Measurements from ENCODE around the gene TFAP2C. TPM values are rescaled to one million over a fixed set of nuclear protein-coding genes. Genes with fewer than 3 reads are reported as not detected.

Gene TFAP2C
- polyA plus RNA-seq, 1 experiment = 0.07 TPM

DNA sequence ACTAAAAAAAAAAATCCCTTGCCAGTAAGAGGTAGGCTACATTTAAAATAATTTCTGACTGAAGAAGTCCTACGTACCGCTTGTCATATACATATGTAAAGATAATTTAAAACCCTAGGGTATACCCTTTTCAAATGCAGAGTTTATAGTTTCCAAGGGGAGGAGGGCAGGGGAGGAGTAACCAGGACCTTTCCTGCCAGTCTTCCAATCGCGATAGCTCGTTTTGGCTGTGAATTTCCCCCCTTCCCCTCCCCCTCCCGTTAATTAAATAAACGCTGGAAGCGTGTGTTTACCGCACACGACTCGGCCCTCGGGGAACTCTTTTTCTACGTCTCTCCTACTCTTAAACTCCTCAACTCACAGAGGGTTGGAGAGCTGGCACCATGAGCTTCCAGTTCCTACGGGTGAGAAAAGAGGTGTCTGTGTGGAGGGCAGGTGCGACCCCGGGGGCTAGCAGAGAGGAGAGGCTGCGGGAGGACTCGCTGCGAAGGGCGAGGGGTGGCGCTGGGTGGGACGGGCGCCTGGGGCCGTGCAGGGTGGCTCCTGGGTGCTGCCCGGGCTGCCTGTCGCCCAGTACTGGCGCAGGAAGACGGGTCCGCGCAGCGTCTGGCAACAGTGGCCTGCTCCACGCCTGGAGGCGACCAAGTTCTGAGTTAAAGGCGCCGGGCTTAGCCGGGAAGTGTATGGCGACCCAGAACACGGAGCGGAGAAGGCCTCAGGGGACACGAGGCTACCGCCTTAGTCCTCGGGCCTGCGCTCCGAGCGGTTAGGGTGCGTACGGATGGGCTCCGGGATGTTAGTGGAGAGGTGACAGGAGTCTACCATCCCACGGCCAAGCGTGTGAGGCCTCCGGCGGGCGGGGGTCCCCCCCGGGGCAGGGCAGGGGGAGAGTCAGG lies 4.1 kb upstream of the TFAP2C start:
- ChIA-PET CTCF (no interaction called here), POLR2A (interaction anchor here (0.7 kb wide), 1 partner anchor 370 kb away, joined by 3 read pairs; no protein-coding TSS in a partner anchor)
- no peak overlapping the region for H3K27ac ChIP-seq (ENCODE audit: low read depth, low read length)
- H3K4me3 ChIP-seq (ENCODE audit: low read depth, low read length) = no peak overlapping the region
- TF ChIP-seq, protein P1, sequence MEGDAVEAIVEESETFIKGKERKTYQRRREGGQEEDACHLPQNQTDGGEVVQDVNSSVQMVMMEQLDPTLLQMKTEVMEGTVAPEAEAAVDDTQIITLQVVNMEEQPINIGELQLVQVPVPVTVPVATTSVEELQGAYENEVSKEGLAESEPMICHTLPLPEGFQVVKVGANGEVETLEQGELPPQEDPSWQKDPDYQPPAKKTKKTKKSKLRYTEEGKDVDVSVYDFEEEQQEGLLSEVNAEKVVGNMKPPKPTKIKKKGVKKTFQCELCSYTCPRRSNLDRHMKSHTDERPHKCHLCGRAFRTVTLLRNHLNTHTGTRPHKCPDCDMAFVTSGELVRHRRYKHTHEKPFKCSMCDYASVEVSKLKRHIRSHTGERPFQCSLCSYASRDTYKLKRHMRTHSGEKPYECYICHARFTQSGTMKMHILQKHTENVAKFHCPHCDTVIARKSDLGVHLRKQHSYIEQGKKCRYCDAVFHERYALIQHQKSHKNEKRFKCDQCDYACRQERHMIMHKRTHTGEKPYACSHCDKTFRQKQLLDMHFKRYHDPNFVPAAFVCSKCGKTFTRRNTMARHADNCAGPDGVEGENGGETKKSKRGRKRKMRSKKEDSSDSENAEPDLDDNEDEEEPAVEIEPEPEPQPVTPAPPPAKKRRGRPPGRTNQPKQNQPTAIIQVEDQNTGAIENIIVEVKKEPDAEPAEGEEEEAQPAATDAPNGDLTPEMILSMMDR (IDR thresholded peaks at IDR 0.05; ENCODE audit: low read depth, low read length) = no peak
- H3K9me3 ChIP-seq (ENCODE audit: control insufficient read depth, insufficient read depth, low read length) = peaks cover 7% of the 10 kb centered on the region; the same call in 1 of the 2 replicates
- peaks cover 54% of the 10 kb centered on the region for H3K27me3 ChIP-seq (ENCODE audit: control insufficient read depth, insufficient read depth, low read length)
- no peak for DNase-seq (ENCODE audit: low read depth, low spot score)

DNA sequence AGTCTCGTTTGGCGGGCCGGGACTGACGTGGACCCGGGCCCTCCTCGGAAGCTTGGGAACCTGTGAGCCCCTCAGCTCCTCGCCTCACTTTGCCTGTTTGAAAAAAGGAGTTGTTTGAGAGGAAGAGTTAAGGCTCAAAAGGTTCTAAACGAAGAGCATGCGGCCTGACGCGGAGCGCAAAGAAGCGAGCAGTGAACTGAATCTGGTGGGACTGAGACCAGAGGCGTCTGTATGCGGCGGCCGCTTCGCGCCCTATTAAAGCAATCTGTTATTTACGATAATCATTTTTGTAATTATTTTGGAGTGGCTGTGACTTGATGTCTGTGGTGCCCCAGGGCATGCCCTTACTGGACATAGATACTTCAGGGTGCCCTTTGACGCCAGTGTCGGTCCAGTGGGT lies 3.3 kb upstream of the TFAP2C start:
- Histone ChIP-seq H3K27me3 (ENCODE audit: control insufficient read depth, insufficient read depth, low read length) (peaks cover 62% of the 10 kb centered on the region), H3K27ac (ENCODE audit: low read depth, low read length) (no peak overlapping the region), H3K4me3 (ENCODE audit: low read depth, low read length) (no peak overlapping the region), H3K9me3 (ENCODE audit: control insufficient read depth, insufficient read depth, low read length) (peaks cover 9% of the 10 kb centered on the region; the same call in 1 of the 2 replicates)
- no peak for DNase-seq (ENCODE audit: low read depth, low spot score)
- POLR2A ChIA-PET = no interaction called here
- TF ChIP-seq, protein P1 (IDR thresholded peaks at IDR 0.05; ENCODE audit: low read depth, low read length) = no peak
- CTCF ChIA-PET = no interaction called here

DNA sequence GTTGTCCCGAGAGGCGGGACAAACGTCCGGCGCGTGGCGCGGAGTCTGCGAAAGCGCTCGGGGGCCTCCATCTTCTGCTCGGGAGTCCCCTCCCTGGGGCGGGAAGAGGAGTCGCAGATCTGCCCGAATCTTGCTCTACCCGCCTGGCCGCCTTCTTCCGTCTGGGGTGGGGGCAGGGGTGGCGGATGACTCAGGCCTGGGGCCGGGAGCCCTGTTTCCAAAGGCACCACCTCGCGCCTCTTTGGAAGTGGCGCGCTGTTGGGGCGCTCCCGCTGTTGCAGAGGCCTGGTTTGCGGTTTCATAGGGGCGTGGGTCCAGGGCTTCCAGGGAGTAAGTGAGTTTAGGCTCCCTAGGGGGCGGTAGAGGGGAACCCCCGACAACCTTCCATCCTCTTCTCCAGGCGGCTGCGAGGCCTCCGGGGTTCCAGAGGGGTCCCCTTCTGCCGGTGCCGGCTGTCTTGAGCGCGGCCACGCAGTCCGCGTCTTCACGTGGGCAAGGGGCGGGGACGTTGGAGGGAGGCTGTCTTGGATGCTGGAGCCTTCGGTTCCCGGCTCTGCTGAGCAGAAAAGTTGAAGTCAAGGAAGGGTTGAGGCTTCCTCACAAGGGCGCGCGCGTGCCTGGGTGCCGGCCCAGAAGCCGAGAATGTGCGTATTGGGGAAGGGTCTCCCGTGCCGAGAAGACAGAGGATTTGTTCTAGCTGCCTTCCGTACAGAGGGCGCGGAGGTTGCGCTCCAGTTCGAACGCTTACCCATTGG lies 2.6 kb upstream of the TFAP2C start:
- Histone ChIP-seq H3K9me3 (ENCODE audit: control insufficient read depth, insufficient read depth, low read length) (peaks cover 12% of the 10 kb centered on the region; the same call in 1 of the 2 replicates), H3K4me3 (ENCODE audit: low read depth, low read length) (no peak overlapping the region), H3K27me3 (ENCODE audit: control insufficient read depth, insufficient read depth, low read length) (peaks cover 68% of the 10 kb centered on the region), H3K27ac (ENCODE audit: low read depth, low read length) (no peak overlapping the region)
- DNase-seq (ENCODE audit: low read depth, low spot score) = no peak
- CTCF ChIA-PET = no interaction called here
- TF ChIP-seq, protein P1 (IDR thresholded peaks at IDR 0.05; ENCODE audit: low read depth, low read length) = peak; percentile 12; the same call in 1 of the 2 replicates
- POLR2A ChIA-PET = no interaction called here

DNA sequence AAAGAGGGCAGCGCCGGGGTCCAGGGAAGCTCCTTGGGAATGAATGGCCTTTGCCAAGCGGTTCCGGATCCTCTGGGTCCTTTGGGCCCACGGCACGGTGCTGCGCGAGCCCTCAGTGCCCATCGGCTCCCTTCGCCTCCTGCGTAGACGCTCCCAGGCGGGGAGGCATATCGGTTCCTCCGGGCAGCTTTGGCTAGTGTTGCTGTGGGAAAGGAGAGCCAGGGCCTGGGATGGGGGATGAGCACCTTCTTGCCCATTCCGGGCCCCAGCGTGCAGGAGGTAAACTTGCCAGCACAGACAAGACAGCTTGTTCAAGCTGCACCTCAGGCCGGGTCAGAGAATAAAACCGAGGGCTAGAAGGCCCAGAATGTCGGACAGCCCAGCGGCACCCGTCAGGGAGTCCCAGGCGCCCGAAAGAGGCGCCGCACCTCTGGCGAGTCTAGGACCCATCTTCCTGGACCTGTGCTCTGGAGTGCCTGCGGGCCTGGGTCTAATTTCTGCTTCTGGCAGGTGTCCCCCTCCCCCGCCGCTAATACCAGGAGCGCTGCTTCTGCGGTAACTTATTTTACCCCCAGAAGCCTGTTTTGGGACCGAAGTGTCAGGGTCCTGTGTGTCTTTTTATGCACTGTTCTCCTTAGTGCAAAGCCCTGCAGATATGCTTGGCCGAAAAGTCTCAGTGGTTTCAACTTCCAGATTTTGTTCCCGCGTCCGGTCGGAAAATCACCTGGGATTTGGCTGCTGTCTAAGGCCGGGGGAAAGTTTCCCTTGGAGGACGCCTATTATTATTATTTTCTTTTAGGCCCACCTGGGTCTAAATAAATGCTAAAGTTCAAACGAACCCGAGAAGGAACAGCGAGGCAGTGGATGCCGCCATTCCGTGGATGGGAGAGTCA lies 1.7 kb upstream of the TFAP2C start:
- no peak for DNase-seq (ENCODE audit: low read depth, low spot score)

More for the DNA sequence above, 1.7 kb upstream of the TFAP2C start:
- TF ChIP-seq, protein P1 (IDR thresholded peaks at IDR 0.05; ENCODE audit: low read depth, low read length) = no peak
- ChIA-PET CTCF (no interaction called here), POLR2A (no interaction called here)
- peaks cover 12% of the 10 kb centered on the region; the same call in 1 of the 2 replicates for H3K9me3 ChIP-seq (ENCODE audit: control insufficient read depth, insufficient read depth, low read length)
- no peak overlapping the region for H3K27ac ChIP-seq (ENCODE audit: low read depth, low read length)
- no peak overlapping the region for H3K4me3 ChIP-seq (ENCODE audit: low read depth, low read length)
- H3K27me3 ChIP-seq (ENCODE audit: control insufficient read depth, insufficient read depth, low read length) = peaks cover 77% of the 10 kb centered on the region

All from AG04450 (cell line).